GM19328 (cell line): Measurements from ENCODE around the gene STC2.

ENCODE experiments used
- ATAC-seq: cut with Tn5 transposase; IDR thresholded peaks from one replicate; pipeline ENCODE4 v1.9.1; 2021; ENCODE audit warnings: mild to moderate bottlenecking, moderate library complexity; ENCODE audit not compliant: unreplicated experiment

Gene STC2

GRCh38 chr5:173268750-173269432 is 59.3 kb downstream of the STC2 start:
- ATAC-seq, result no peak

- no peak for ATAC-seq
These were observed 62.8 kb downstream of the STC2 start for GRCh38 chr5:173265433-173265832.
